HepG2 (cell line): Measurements from ENCODE around the gene SRSF10. TPM values are rescaled to one million over a fixed set of nuclear protein-coding genes. Genes with fewer than 3 reads are reported as not detected.

ENCODE experiments used
- BHLHE40 ChIP-seq: IDR thresholded peaks from 2 replicates; pipeline ENCODE4 v1.6.1; 2011; ENCODE audit warnings: low read length, improper control_type of control experiment
- EEA1 ChIP-seq: sonication (generic); formaldehyde crosslinking; IDR thresholded peaks from 2 replicates; pipeline ENCODE4 v1.5.1; 2020; ENCODE audit warnings: mild to moderate bottlenecking, missing genetic modification reagents, borderline replicate concordance
- FOXK1 ChIP-seq: sonication (generic); formaldehyde crosslinking; IDR thresholded peaks from 2 replicates; pipeline ENCODE4 v1.4.0; 2020; ENCODE audit warnings: low read depth, missing genetic modification reagents, borderline replicate concordance
- MXD4 ChIP-seq: IDR thresholded peaks from 2 replicates; pipeline ENCODE4 v1.6.1; 2016; ENCODE audit warnings: mild to moderate bottlenecking, missing biosample characterization, missing genetic modification reagents
- RXRA ChIP-seq: sonication (generic); formaldehyde crosslinking; IDR thresholded peaks from 2 replicates; pipeline ENCODE4 v1.5.1; 2020; ENCODE audit warnings: missing genetic modification reagents
- SOX6 ChIP-seq, 2 experiments: fragments of 450-650 bp in 1 of 2; sonication (generic) in 1 of 2; formaldehyde crosslinking in 1 of 2; IDR thresholded peaks; 2 replicates each; pipeline versions ENCODE4 v1.4.0 to v1.6.1; 2017 to 2020; ENCODE audit warnings: antibody characterized with exemption in 1 of 2, mild to moderate bottlenecking in 1 of 2, missing genetic modification reagents in 1 of 2
- ZFP90 ChIP-seq: sonication (generic); formaldehyde crosslinking; IDR thresholded peaks from 2 replicates; pipeline ENCODE4 v1.8.0; 2022; ENCODE audit warnings: missing genetic modification reagents, mild to moderate bottlenecking, inconsistent platforms, borderline replicate concordance
- ZNF230 ChIP-seq: sonication (generic); formaldehyde crosslinking; IDR thresholded peaks from 2 replicates; pipeline ENCODE4 v1.4.0; 2020; ENCODE audit warnings: mild to moderate bottlenecking, missing genetic modification reagents
- polyA plus RNA-seq, 8 experiments: library from polyadenylated mRNA; depleted of rRNA in 3 of 8; stranded (reverse) in 7 of 8; unstranded in 1 of 8; fragments of >200 nt; fragmentation: Illumina TruSeq in 4 of 8; extraction: Trizol in 4 of 8; gene quantifications; 2 replicates each; pipeline versions ENCODE4 v1.2.1 to v1.2.3, GENCODE V29; 2011 to 2016; ENCODE audit warnings: low read depth in 4 of 8, missing spikeins in 1 of 8, mixed read lengths in 1 of 8; ENCODE audit not compliant: insufficient read depth in 1 of 8
- total RNA-seq, 5 experiments: library from RNA; depleted of rRNA; stranded (reverse); fragments of >200 nt; fragmentation: Illumina TruSeq; extraction: Trizol; gene quantifications; 2 replicates each; pipeline ENCODE4 v1.2.3, GENCODE V29; 2016; ENCODE audit warnings: low read depth in 1 of 5
- TF ChIP-seq, protein P1 (sequence below): sonication (generic); formaldehyde crosslinking; IDR thresholded peaks from 2 replicates; pipeline ENCODE4 v1.4.0; 2020; ENCODE audit warnings: missing genetic modification reagents, mild to moderate bottlenecking, borderline replicate concordance
- TF ChIP-seq, protein P2 (sequence below): sonication (generic); formaldehyde crosslinking; IDR thresholded peaks from 2 replicates; pipeline ENCODE4 v1.9.0; 2022; ENCODE audit warnings: missing genetic modification reagents, mild to moderate bottlenecking, borderline replicate concordance
- TF ChIP-seq, protein P3 (sequence below): sonication (generic); formaldehyde crosslinking; IDR thresholded peaks from 2 replicates; pipeline ENCODE4 v1.5.0; 2020; ENCODE audit warnings: mild to moderate bottlenecking, missing genetic modification reagents
- TF ChIP-seq, protein P4 (sequence below): sonication (generic); formaldehyde crosslinking; IDR thresholded peaks from 2 replicates; pipeline ENCODE4 v1.5.1; 2020; ENCODE audit warnings: missing genetic modification reagents, mild to moderate bottlenecking, borderline replicate concordance

Gene SRSF10
- total and polyA plus RNA-seq, 2 of the 13 experiments (the other 11 are each of a cell fraction or from before 2014, with no cell fraction given), result 126 to 186 TPM

DNA sequence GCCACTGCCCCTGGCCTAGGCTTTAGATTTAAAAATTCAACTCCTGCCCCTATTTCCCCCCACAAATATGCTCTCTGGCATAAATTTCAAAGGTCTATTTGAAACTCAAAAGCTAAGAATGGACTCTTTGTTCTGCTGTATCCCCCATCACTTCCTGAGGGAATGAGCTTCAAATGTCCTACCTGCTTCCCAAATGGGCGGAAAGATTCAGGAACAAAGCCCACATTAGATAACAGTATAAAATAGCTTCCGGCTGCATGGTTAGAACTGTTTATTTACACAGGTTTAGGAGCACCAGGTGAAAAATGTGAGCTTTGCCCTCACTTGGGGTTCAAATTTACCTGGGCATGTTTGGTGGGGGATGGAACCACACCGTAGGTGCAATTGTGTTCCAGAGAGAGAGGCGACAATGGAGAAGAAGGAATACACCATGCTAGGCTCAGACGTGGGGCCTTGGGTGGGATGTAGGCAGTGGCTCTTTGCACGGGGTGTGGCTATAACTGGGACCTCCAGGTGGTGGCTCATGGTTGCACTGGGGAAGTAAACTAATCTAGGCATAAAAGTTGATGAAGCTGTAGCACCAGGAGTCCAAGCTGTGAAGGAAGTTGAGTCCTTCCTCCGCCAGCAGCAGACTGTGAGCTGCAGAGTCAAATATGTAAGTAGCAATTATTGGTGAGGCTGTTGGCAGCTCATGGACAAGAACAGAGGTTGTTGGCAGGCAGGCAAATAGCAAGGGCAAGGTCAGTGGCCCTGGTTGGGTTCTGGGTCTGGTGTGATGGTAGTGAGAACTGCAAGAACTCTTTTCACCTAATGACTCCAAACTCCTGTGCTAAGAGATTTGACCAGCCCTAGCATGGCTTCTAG, 41.5 kb upstream of the SRSF10 start (continued):
- TF ChIP-seq, protein P1, sequence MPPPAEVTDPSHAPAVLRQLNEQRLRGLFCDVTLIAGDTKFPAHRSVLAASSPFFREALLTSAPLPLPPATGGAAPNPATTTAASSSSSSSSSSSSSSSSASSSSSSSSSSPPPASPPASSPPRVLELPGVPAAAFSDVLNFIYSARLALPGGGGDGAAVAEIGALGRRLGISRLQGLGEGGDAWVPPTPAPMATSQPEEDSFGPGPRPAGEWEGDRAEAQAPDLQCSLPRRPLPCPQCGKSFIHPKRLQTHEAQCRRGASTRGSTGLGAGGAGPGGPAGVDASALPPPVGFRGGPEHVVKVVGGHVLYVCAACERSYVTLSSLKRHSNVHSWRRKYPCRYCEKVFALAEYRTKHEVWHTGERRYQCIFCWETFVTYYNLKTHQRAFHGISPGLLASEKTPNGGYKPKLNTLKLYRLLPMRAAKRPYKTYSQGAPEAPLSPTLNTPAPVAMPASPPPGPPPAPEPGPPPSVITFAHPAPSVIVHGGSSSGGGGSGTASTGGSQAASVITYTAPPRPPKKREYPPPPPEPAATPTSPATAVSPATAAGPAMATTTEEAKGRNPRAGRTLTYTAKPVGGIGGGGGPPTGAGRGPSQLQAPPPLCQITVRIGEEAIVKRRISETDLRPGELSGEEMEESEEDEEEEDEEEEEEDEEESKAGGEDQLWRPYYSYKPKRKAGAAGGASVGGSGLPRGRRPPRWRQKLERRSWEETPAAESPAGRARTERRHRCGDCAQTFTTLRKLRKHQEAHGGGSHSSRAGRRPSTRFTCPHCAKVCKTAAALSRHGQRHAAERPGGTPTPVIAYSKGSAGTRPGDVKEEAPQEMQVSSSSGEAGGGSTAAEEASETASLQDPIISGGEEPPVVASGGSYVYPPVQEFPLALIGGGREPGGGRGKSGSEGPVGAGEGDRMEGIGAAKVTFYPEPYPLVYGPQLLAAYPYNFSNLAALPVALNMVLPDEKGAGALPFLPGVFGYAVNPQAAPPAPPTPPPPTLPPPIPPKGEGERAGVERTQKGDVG (CRISPR knock-in tag), result no peak
- TF ChIP-seq MXD4 (CRISPR knock-in tag) (peak; percentile 82), BHLHE40 (no peak), FOXK1 (CRISPR knock-in tag) (peak; percentile 60), ZFP90 (CRISPR knock-in tag) (peak; percentile 64; the same call in 1 of the 2 replicates), SOX6 (IDR thresholded peaks at IDR 0.05) (no peak), SOX6 (CRISPR knock-in tag; IDR thresholded peaks at IDR 0.05) (peak; percentile 98), ZNF230 (CRISPR knock-in tag) (no peak), RXRA (CRISPR knock-in tag) (peak; percentile 88; the same call in 1 of the 2 replicates), EEA1 (CRISPR knock-in tag) (no peak)
- TF ChIP-seq, protein P2, sequence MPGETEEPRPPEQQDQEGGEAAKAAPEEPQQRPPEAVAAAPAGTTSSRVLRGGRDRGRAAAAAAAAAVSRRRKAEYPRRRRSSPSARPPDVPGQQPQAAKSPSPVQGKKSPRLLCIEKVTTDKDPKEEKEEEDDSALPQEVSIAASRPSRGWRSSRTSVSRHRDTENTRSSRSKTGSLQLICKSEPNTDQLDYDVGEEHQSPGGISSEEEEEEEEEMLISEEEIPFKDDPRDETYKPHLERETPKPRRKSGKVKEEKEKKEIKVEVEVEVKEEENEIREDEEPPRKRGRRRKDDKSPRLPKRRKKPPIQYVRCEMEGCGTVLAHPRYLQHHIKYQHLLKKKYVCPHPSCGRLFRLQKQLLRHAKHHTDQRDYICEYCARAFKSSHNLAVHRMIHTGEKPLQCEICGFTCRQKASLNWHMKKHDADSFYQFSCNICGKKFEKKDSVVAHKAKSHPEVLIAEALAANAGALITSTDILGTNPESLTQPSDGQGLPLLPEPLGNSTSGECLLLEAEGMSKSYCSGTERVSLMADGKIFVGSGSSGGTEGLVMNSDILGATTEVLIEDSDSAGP (CRISPR knock-in tag), result peak; percentile 39; the same call in 1 of the 2 replicates
- TF ChIP-seq, protein P3, sequence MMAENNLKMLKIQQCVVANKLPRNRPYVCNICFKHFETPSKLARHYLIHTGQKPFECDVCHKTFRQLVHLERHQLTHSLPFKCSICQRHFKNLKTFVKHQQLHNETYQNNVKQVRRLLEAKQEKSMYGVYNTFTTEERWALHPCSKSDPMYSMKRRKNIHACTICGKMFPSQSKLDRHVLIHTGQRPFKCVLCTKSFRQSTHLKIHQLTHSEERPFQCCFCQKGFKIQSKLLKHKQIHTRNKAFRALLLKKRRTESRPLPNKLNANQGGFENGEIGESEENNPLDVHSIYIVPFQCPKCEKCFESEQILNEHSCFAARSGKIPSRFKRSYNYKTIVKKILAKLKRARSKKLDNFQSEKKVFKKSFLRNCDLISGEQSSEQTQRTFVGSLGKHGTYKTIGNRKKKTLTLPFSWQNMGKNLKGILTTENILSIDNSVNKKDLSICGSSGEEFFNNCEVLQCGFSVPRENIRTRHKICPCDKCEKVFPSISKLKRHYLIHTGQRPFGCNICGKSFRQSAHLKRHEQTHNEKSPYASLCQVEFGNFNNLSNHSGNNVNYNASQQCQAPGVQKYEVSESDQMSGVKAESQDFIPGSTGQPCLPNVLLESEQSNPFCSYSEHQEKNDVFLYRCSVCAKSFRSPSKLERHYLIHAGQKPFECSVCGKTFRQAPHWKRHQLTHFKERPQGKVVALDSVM (CRISPR knock-in tag), result peak; percentile 82
- TF ChIP-seq, protein P4, sequence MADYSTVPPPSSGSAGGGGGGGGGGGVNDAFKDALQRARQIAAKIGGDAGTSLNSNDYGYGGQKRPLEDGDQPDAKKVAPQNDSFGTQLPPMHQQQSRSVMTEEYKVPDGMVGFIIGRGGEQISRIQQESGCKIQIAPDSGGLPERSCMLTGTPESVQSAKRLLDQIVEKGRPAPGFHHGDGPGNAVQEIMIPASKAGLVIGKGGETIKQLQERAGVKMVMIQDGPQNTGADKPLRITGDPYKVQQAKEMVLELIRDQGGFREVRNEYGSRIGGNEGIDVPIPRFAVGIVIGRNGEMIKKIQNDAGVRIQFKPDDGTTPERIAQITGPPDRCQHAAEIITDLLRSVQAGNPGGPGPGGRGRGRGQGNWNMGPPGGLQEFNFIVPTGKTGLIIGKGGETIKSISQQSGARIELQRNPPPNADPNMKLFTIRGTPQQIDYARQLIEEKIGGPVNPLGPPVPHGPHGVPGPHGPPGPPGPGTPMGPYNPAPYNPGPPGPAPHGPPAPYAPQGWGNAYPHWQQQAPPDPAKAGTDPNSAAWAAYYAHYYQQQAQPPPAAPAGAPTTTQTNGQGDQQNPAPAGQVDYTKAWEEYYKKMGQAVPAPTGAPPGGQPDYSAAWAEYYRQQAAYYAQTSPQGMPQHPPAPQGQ (CRISPR knock-in tag), result no peak
